CD4-positive, alpha-beta T cell (primary cell): ENCODE results near the gene HDAC3. TPM values are rescaled to one million over a fixed set of nuclear protein-coding genes. Genes with fewer than 3 reads are reported as not detected.

Experiments used
- ATAC-seq: fragments of 200-7000 bp; cut with Tn5 transposase; one replicate; pipeline ENCODE4 v1.10.0; 2022; ENCODE audit warnings: mild to moderate bottlenecking; ENCODE audit not compliant: poor library complexity
- CTCF ChIA-PET: fragments of 350-600 bp; sonication (Branson Sonifier 250); formaldehyde crosslinking; loops from one replicate; lab custom pipeline; 2021; ENCODE audit warnings: antibody characterized with exemption, inconsistent platforms; lab: Charles Lee
- POLR2A ChIA-PET: fragments of 350-600 bp; sonication (Branson Sonifier 250); formaldehyde crosslinking; loops from one replicate; lab custom pipeline; 2021; ENCODE audit warnings: antibody characterized with exemption, inconsistent platforms; lab: Charles Lee
- DNase-seq, 14 experiments: peaks; one replicate each; pipeline ENCODE4 v3.0.0-alpha.2; 2013 to 2020; ENCODE audit warnings: mixed read lengths in 2 of 14
- H3K27ac ChIP-seq, 2 donors: one replicate each; pipeline versions ENCODE4 v1.5.1 to v1.7.0; 2013; ENCODE audit warnings: low read length in 2 of 2, low read depth in 1 of 2, mild to moderate bottlenecking in 1 of 2
- H3K27me3 ChIP-seq, 2 experiments: 1 replicate in 1 of 2; 2 replicates in 1 of 2; pipeline versions ENCODE4 v1.6.1 to v1.7.0; 2013; ENCODE audit warnings: low read length in 2 of 2, control low read depth in 1 of 2, mild to moderate bottlenecking in 1 of 2, moderate library complexity in 1 of 2; ENCODE audit not compliant: insufficient read depth in 2 of 2, control insufficient read depth in 1 of 2
- H3K36me3 ChIP-seq: one replicate; pipeline ENCODE4 v1.6.1; 2013; ENCODE audit warnings: low read length, control low read depth; ENCODE audit not compliant: insufficient read depth
- H3K4me1 ChIP-seq: one replicate; pipeline ENCODE4 v1.6.1; 2013; ENCODE audit warnings: low read length, control low read depth; ENCODE audit not compliant: insufficient read depth
- H3K4me3 ChIP-seq: one replicate; pipeline ENCODE4 v1.5.1; 2013; ENCODE audit warnings: mild to moderate bottlenecking, low read length, moderate library complexity
- H3K9me3 ChIP-seq, 2 experiments: 1 replicate in 1 of 2; 2 replicates in 1 of 2; pipeline versions ENCODE4 v1.6.1 to v1.7.0; 2013; ENCODE audit warnings: low read length in 2 of 2, mild to moderate bottlenecking in 2 of 2, control low read depth in 1 of 2, moderate library complexity in 1 of 2; ENCODE audit not compliant: control insufficient read depth in 1 of 2, insufficient read depth in 1 of 2
- H3K27ac Mint-ChIP-seq: one replicate; pipeline ENCODE4 v1.8.0; 2020; ENCODE audit warnings: mixed read lengths
- H3K27me3 Mint-ChIP-seq: one replicate; pipeline ENCODE4 v1.8.0; 2021; ENCODE audit warnings: mixed read lengths
- H3K36me3 Mint-ChIP-seq: one replicate; pipeline ENCODE4 v1.8.0; 2021; ENCODE audit warnings: low read depth, mixed read lengths
- H3K4me1 Mint-ChIP-seq: one replicate; pipeline ENCODE4 v1.8.0; 2021; ENCODE audit warnings: low read depth, mixed read lengths
- H3K4me3 Mint-ChIP-seq: one replicate; pipeline ENCODE4 v1.8.0; 2020; ENCODE audit warnings: mild to moderate bottlenecking, mixed read lengths
- H3K9me3 Mint-ChIP-seq: one replicate; pipeline ENCODE4 v1.8.0; 2020; ENCODE audit warnings: mixed read lengths
- CTCF ChIP-seq: fragments of 200-600 bp; IDR thresholded peaks from one replicate; pipeline ENCODE4 v1.8.0; 2022; ENCODE audit warnings: antibody characterized with exemption, mild to moderate bottlenecking
- intact Hi-C, 2 experiments: fragments of 100-400 bp; cut with DNase I in 1 of 2; cut with micrococcal nuclease in 1 of 2; formaldehyde crosslinking; loops; one replicate each; pipeline versions ENCODE4 v1.15.1 to v1.9.0; 2023 to 2025; cut with DNase I, micrococcal nuclease
- total RNA-seq, 174 experiments: library from RNA in 2 of 174; stranded (reverse) in 2 of 174; gene quantifications; one replicate each; pipeline ENCODE4 v1.2.3 and lab custom pipeline; 2021 to 2026

HDAC3 gene
- total RNA-seq, 2 experiments from 2014 or later = 51.1 to 52.7 TPM

- Mint-ChIP-seq H3K4me3 (no peak overlapping the region), H3K4me1 (no peaks in the 10 kb centered on the region), H3K9me3 (no peaks in the 10 kb centered on the region), H3K36me3 (no peaks in the 10 kb centered on the region), H3K27me3 (no peaks in the 10 kb centered on the region), H3K27ac (no peak overlapping the region)
- Histone ChIP-seq H3K27me3 (no peaks in the 10 kb centered on the region), H3K9me3 (no peaks in the 10 kb centered on the region), H3K4me1 (peaks cover 4% of the 10 kb centered on the region), H3K27ac (no peak overlapping the region), H3K4me3 (no peak overlapping the region), H3K36me3 (no peaks in the 10 kb centered on the region)
- TF ChIP-seq CTCF = no peak
- ATAC-seq (no peak), DNase-seq (no peak)
- ChIA-PET POLR2A (interaction anchor here (0.7 to 1.0 kb wide), 3 partner anchors 12 to 209 kb away, joined by 3 read pairs; partner anchors contain the start of genes ARAP3, FCHSD1 and PCDH1), CTCF (interaction anchor here (0.7 to 0.8 kb wide), 2 partner anchors 12 to 77 kb away, joined by 3 read pairs; no protein-coding TSS in a partner anchor)
- intact Hi-C loops = loop anchor here in 1 of 2 experiments (5.0 kb wide), 1 partner anchor 153 kb away; no protein-coding TSS in a partner anchor
Measured at GRCh38 chr5:141669520-141669919, 32.9 kb upstream of the HDAC3 start.

- TF ChIP-seq CTCF = no peak
- POLR2A ChIA-PET = interaction anchor here (0.7 to 0.8 kb wide), 2 partner anchors 13 to 210 kb away, joined by 3 read pairs; partner anchors contain the start of genes ARAP3 and PCDH1
Measured at GRCh38 chr5:141668601-141669265, 32.1 kb upstream of the HDAC3 start.

GRCh38 chr5:141665995-141666940 lies 29.6 kb upstream of the HDAC3 start:
- H3K36me3 Mint-ChIP-seq = no peaks in the 10 kb centered on the region
- DNase-seq = no peak
- H3K4me1 Mint-ChIP-seq = no peaks in the 10 kb centered on the region
- POLR2A ChIA-PET = interaction anchor here (0.6 kb wide), 1 partner anchor 432 kb away, joined by 3 read pairs; no protein-coding TSS in a partner anchor
- no peak overlapping the region for H3K27ac Mint-ChIP-seq
- no peak for TF ChIP-seq CTCF
- H3K27me3 Mint-ChIP-seq = no peaks in the 10 kb centered on the region
- intact Hi-C loops = loop anchor here (1.0 to 5.0 kb wide), 6 partner anchors 23 to 481 kb away; partner anchors contain the start of gene PCDH12 (in 1 of the 2)
- no peaks in the 10 kb centered on the region for H3K9me3 Mint-ChIP-seq
- ATAC-seq = no peak
- no peaks in the 10 kb centered on the region for H3K9me3 ChIP-seq
- no peak overlapping the region for H3K4me3 Mint-ChIP-seq
- no peak overlapping the region for H3K27ac ChIP-seq
- H3K4me3 ChIP-seq = no peak overlapping the region
- H3K27me3 ChIP-seq = no peaks in the 10 kb centered on the region
- CTCF ChIA-PET = interaction anchor here (1.4 to 2.3 kb wide), 3 partner anchors 30 to 294 kb away, joined by 11 to 18 read pairs (median 12); partner anchors contain the start of genes HDAC3, PCDH1 and RELL2
- H3K36me3 ChIP-seq = no peaks in the 10 kb centered on the region
- H3K4me1 ChIP-seq = peaks cover 4% of the 10 kb centered on the region

More at GRCh38 chr5:141668601-141669265, 32.1 kb upstream of the HDAC3 start:
- intact Hi-C loops = loop anchor here in 1 of 2 experiments (5.0 kb wide), 1 partner anchor 154 kb away; no protein-coding TSS in a partner anchor
- no peak overlapping the region for H3K27ac ChIP-seq
- H3K9me3 Mint-ChIP-seq = no peaks in the 10 kb centered on the region
- no peak overlapping the region for H3K4me3 Mint-ChIP-seq
- H3K27me3 Mint-ChIP-seq = no peaks in the 10 kb centered on the region
- no peaks in the 10 kb centered on the region for H3K4me1 Mint-ChIP-seq
- H3K4me3 ChIP-seq = no peak overlapping the region
- ATAC-seq (no peak), DNase-seq (no peak)
- H3K9me3 ChIP-seq = no peaks in the 10 kb centered on the region
- H3K4me1 ChIP-seq = peaks cover 4% of the 10 kb centered on the region
- H3K27me3 ChIP-seq = no peaks in the 10 kb centered on the region
- no peaks in the 10 kb centered on the region for H3K36me3 Mint-ChIP-seq
- H3K36me3 ChIP-seq = no peaks in the 10 kb centered on the region
- CTCF ChIA-PET = no interaction called here
- H3K27ac Mint-ChIP-seq = no peak overlapping the region
